Esophagus squamous epithelium (tissue), 5 donors: ENCODE measurements around the gene FMNL3. TPM values are rescaled to one million over a fixed set of nuclear protein-coding genes. Genes with fewer than 3 reads are reported as not detected.

Experiments
- DNase-seq: peaks from one replicate; lab custom pipeline; 2025; lab: John Stamatoyannopoulos, UW
- H3K27ac ChIP-seq, 4 donors: fragments of 200-600 bp; sonication (generic); one replicate each; pipeline ENCODE4 v1.5.1; 2016 to 2019; ENCODE audit warnings: mild to moderate bottlenecking in 1 of 4
- H3K27me3 ChIP-seq, 4 donors: fragments of 200-600 bp; sonication (generic); 1 replicate in 3 of 4; 2 replicates in 1 of 4; pipeline versions ENCODE4 v1.5.1 to v1.6.0; 2017 to 2021; ENCODE audit warnings: antibody characterized with exemption in 1 of 4
- H3K36me3 ChIP-seq, 3 donors: fragments of 200-600 bp; sonication (generic); one replicate each; pipeline ENCODE4 v1.5.1; 2016 to 2019
- H3K4me1 ChIP-seq, 3 donors: fragments of 200-600 bp; sonication (generic); one replicate each; pipeline ENCODE4 v1.5.1; 2017 to 2019
- H3K4me3 ChIP-seq, 4 donors: fragments of 200-600 bp; sonication (generic); 1 replicate in 3 of 4; 2 replicates in 1 of 4; pipeline ENCODE4 v1.5.1; 2016 to 2019; ENCODE audit warnings: mild to moderate bottlenecking in 2 of 4, moderate library complexity in 1 of 4
- H3K9me3 ChIP-seq, 3 donors: fragments of 200-600 bp; sonication (generic); one replicate each; pipeline ENCODE4 v1.5.1; 2016 to 2019
- CTCF ChIP-seq, 6 experiments: fragments of 450-650 bp in 4 of 6; fragments of 200-600 bp in 2 of 6; sonication (generic) in 2 of 6; IDR thresholded peaks; one replicate each; pipeline ENCODE4 v1.5.1; 2016 to 2019; ENCODE audit warnings: antibody characterized with exemption in 6 of 6, mild to moderate bottlenecking in 4 of 6, moderate library complexity in 4 of 6
- POLR2A ChIP-seq, 4 donors: fragments of 450-650 bp; IDR thresholded peaks; one replicate each; pipeline ENCODE4 v1.6.1; 2017; ENCODE audit warnings: antibody characterized with exemption in 4 of 4, mild to moderate bottlenecking in 4 of 4, moderate library complexity in 3 of 4
- WGBS, 2 donors: methylation state at CpG; one replicate each; pipeline ENCODE4 v1.1.5; 2018; 5-methylcytosine and 5-hydroxymethylcytosine counted together
- intact Hi-C: fragments of 100-400 bp; cut with DNase I; formaldehyde crosslinking; loops from one replicate; pipeline ENCODE4 v1.15.0; 2022
- total RNA-seq, 4 donors: library from RNA; depleted of rRNA; stranded (reverse); fragments of >200 nt; gene quantifications; one replicate each; pipeline ENCODE4 v1.1.0, GENCODE V29; 2016
- donor health status: DM: yes; HTN: yes; CAD: no.

The FMNL3 gene
- total RNA-seq, 4 donors from 2014 or later: 5.2 to 7.6 (median 5.8) TPM

- Histone ChIP-seq H3K27ac (peak overlapping the region; percentile 30 to 81 (median 48)), H3K4me3 (no peak overlapping the region), H3K4me1 (peaks cover 0 to 76% (median 33%) of the 10 kb centered on the region in 3 donors), H3K9me3 (no peaks in the 10 kb centered on the region), H3K36me3 (peaks cover 0 to 83% (median 0%) of the 10 kb centered on the region in 3 donors), H3K27me3 (no peaks in the 10 kb centered on the region)
- WGBS, 2 donors: 39 to 66% methylated on average over 9 to 10 of the region's 10 CpGs
- intact Hi-C loops: no loop called here
- no peak for TF ChIP-seq POLR2A (IDR thresholded peaks at IDR 0.05)
- no peak for TF ChIP-seq CTCF (IDR thresholded peaks at IDR 0.05)
- DNase-seq: no peak
Measured at GRCh38 chr12:49643961-49644619, 63.1 kb downstream of the FMNL3 start.

- WGBS, 2 donors: 60 to 88% methylated on average over 1 to 2 of the region's 7 CpGs
- TF ChIP-seq CTCF (IDR thresholded peaks at IDR 0.05) (no peak), POLR2A (IDR thresholded peaks at IDR 0.05) (no peak)
- intact Hi-C loops: no loop called here
- Histone ChIP-seq H3K27me3 (no peaks in the 10 kb centered on the region), H3K9me3 (no peaks in the 10 kb centered on the region), H3K4me1 (peaks cover 0 to 67% (median 31%) of the 10 kb centered on the region in 3 donors), H3K36me3 (peaks cover 0 to 81% (median 0%) of the 10 kb centered on the region in 3 donors), H3K4me3 (no peak overlapping the region), H3K27ac (peak overlapping the region; percentile 8 to 83 (median 80))
- no peak for DNase-seq
Measured at GRCh38 chr12:49643135-49643534, 64.1 kb downstream of the FMNL3 start.

- peak overlapping the region; percentile 46 to 83 (median 80) for H3K27ac ChIP-seq
- no peak for TF ChIP-seq POLR2A (IDR thresholded peaks at IDR 0.05)
- no peak for TF ChIP-seq CTCF (IDR thresholded peaks at IDR 0.05)
- 52% methylated on average over 7 of the region's 11 CpGs; no CpG with 5 or more reads in 1 of the 2 donors for WGBS, 2 donors
- peaks cover 0 to 84% (median 0%) of the 10 kb centered on the region in 3 donors for H3K36me3 ChIP-seq
- no peak for DNase-seq
- no peaks in the 10 kb centered on the region for H3K27me3 ChIP-seq
- H3K4me1 ChIP-seq: peaks cover 0 to 64% (median 28%) of the 10 kb centered on the region in 3 donors
- no peak overlapping the region for H3K4me3 ChIP-seq
- intact Hi-C loops: no loop called here
- H3K9me3 ChIP-seq: no peaks in the 10 kb centered on the region
Measured at GRCh38 chr12:49642370-49642802, 64.8 kb downstream of the FMNL3 start.

GRCh38 chr12:49641748-49642369, 65.3 kb downstream of the FMNL3 start:
- no peak for DNase-seq
- TF ChIP-seq POLR2A (IDR thresholded peaks at IDR 0.05) (no peak), CTCF (IDR thresholded peaks at IDR 0.05) (no peak)
- Histone ChIP-seq H3K4me1 (peaks cover 0 to 64% (median 33%) of the 10 kb centered on the region in 3 donors), H3K27ac (peak overlapping the region; percentile 46 to 83 (median 80)), H3K27me3 (no peaks in the 10 kb centered on the region), H3K4me3 (no peak overlapping the region), H3K9me3 (no peaks in the 10 kb centered on the region), H3K36me3 (peaks cover 0 to 82% (median 0%) of the 10 kb centered on the region in 3 donors)
- 72 to 83% methylated on average over 6 to 11 of the region's 17 CpGs for WGBS, 2 donors
- intact Hi-C loops: no loop called here
